Measurements from ENCODE around the gene HAAO. TPM values are rescaled to one million over a fixed set of nuclear protein-coding genes. Genes with fewer than 3 reads are reported as not detected.

HAAO gene
- total RNA-seq, 1 experiment from 2014 or later, result 47.5 TPM

DNA sequence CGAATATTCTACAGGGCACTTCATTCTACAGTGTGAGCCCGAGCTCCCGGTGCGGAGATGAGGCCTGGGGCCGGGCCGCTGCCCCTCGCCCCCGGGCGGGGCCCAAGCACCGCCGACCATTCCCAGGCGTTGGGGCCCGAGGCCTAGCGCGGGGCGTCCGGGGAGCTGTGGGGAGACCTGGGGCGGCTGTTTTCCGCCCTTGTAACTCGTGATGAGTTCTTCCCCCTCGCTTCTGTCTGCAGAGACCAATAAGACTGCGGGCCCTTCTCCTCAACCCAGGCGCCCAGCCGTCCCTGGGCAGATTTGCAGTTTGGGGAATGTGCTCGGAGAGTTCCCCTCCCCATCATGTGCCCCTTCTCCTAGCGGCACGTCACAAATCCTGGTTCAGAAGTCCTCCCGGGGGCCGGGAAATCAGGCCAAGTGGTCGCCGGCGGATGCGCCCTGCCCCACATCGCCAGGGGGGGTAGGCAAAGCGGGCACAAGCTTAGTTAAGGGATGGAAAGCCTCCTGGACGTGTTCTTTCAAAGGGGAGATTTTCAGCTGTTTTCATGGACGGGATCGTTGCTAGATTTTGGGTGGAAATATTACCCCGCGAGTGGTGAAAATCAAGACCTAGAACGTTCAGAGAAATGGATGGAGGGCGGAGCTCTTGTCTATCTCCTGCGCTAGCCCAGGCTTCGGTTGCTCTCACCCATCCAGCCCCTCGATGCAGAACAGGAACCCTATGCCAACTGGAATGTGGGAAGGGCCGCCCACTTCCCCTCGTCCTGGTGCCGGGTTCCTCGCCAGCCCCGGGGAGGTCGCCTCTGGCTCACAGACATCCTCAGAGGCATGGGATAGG, 18.8 kb upstream of the HAAO start:
- Mint-ChIP-seq H3K4me3 (ENCODE audit: unreplicated experiment) (peak overlapping the region; percentile 96), H3K36me3 (ENCODE audit: insufficient read depth, unreplicated experiment) (peaks cover 9% of the 10 kb centered on the region), H3K9me3 (ENCODE audit: unreplicated experiment) (no peaks in the 10 kb centered on the region), H3K27me3 (ENCODE audit: insufficient read depth, unreplicated experiment) (no peaks in the 10 kb centered on the region), H3K27ac (ENCODE audit: unreplicated experiment) (peak overlapping the region; percentile 94), H3K4me1 (ENCODE audit: low read depth, unreplicated experiment) (peaks cover 14% of the 10 kb centered on the region)
- POLR2A ChIA-PET, result interaction anchor here (0.5 to 1.8 kb wide), 6 partner anchors 17 to 785 kb away, joined by 3 to 11 read pairs (median 5); partner anchors contain the start of genes HAAO and THADA
- intact Hi-C loops (cut with micrococcal nuclease; ENCODE audit: unreplicated experiment), result loop anchor here (5.0 kb wide), 1 partner anchor 416 kb away; the partner anchor contains the start of gene ZFP36L2
- H3K9me3 ChIP-seq, result no peaks in the 10 kb centered on the region
- H3K27me3 ChIP-seq (replicated peaks; ENCODE audit: control insufficient read depth, insufficient read depth, low read length), result no peaks in the 10 kb centered on the region
- peak; percentile 57 to 71 for DNase-seq
- peak overlapping the region; percentile 80 for H3K4me3 ChIP-seq (ENCODE audit: low read depth, low read length)
- H3K4me1 ChIP-seq, result peaks cover 5% of the 10 kb centered on the region; the same call in 1 of the 2 replicates
- H3K36me3 ChIP-seq (ENCODE audit: control insufficient read depth, insufficient read depth, low read length), result no peaks in the 10 kb centered on the region
- TF ChIP-seq, protein P1, sequence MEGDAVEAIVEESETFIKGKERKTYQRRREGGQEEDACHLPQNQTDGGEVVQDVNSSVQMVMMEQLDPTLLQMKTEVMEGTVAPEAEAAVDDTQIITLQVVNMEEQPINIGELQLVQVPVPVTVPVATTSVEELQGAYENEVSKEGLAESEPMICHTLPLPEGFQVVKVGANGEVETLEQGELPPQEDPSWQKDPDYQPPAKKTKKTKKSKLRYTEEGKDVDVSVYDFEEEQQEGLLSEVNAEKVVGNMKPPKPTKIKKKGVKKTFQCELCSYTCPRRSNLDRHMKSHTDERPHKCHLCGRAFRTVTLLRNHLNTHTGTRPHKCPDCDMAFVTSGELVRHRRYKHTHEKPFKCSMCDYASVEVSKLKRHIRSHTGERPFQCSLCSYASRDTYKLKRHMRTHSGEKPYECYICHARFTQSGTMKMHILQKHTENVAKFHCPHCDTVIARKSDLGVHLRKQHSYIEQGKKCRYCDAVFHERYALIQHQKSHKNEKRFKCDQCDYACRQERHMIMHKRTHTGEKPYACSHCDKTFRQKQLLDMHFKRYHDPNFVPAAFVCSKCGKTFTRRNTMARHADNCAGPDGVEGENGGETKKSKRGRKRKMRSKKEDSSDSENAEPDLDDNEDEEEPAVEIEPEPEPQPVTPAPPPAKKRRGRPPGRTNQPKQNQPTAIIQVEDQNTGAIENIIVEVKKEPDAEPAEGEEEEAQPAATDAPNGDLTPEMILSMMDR (IDR thresholded peaks at IDR 0.05; ENCODE audit: insufficient read depth in 1 of 2, low read depth in 1 of 2, low read length in 1 of 2, severe bottlenecking in 1 of 2, unreplicated experiment in 1 of 2), result no peak
- TSS peak; percentile 15 for BruUV-seq (replicated peaks)
- CTCF ChIA-PET, result interaction anchor here (0.6 to 2.7 kb wide), 5 partner anchors 11 to 416 kb away, joined by 3 to 33 read pairs (median 7); partner anchors contain the start of genes HAAO and ZFP36L2

DNA sequence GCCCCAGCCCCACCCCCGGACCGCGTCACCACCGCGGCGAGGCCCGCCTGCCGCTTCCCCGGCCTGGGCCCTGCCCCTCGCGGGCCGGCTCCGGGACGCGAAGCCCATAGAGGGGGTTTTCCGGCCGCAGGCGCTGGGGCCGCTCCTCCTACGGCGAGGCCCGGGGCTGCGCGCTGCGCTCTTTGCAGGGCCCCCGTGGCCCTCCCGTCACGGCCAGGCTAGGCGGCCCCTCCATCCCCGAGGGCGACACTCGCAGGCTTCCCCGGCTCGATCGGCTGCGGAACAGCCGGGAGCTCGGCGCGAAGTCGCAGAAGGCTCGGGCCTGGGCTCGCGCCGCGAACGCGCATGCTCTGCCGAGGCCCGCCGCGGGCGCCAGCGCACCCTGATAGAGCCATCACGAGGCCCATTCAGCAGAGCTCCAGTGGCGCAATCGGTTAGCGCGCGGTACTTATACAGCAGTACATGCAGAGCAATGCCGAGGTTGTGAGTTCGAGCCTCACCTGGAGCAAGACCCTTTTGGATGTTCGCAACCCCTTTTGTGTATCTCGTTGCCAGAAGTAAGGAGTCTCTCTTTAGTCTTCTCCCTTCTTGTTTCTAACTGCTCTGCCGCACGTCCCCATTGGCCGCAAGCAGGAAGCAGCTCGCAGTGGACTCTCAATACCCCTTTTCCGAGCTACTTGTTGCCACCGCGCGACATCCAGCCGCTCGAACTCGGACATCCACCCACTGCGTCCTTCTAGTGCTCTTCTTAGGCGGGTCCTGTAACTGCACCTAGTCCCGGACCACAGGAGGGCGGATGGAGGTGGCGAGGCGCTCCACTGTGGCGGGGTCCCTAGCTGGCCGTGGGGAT, 18.0 kb upstream of the HAAO start:
- Mint-ChIP-seq H3K36me3 (ENCODE audit: insufficient read depth, unreplicated experiment) (peaks cover 9% of the 10 kb centered on the region), H3K27me3 (ENCODE audit: insufficient read depth, unreplicated experiment) (no peaks in the 10 kb centered on the region), H3K27ac (ENCODE audit: unreplicated experiment) (peak overlapping the region; percentile 94), H3K4me3 (ENCODE audit: unreplicated experiment) (peak overlapping the region; percentile 96), H3K9me3 (ENCODE audit: unreplicated experiment) (no peaks in the 10 kb centered on the region), H3K4me1 (ENCODE audit: low read depth, unreplicated experiment) (peaks cover 14% of the 10 kb centered on the region)
- H3K4me3 ChIP-seq (ENCODE audit: low read depth, low read length), result peak overlapping the region; percentile 80
- peaks cover 5% of the 10 kb centered on the region; the same call in 1 of the 2 replicates for H3K4me1 ChIP-seq
- TF ChIP-seq, protein P1 (IDR thresholded peaks at IDR 0.05; ENCODE audit: insufficient read depth in 1 of 2, low read depth in 1 of 2, low read length in 1 of 2, severe bottlenecking in 1 of 2, unreplicated experiment in 1 of 2), result peak in 1 of 2 experiments; percentile 3
- H3K36me3 ChIP-seq (ENCODE audit: control insufficient read depth, insufficient read depth, low read length), result no peaks in the 10 kb centered on the region
- no peaks in the 10 kb centered on the region for H3K27me3 ChIP-seq (replicated peaks; ENCODE audit: control insufficient read depth, insufficient read depth, low read length)
- ChIA-PET POLR2A (interaction anchor here (0.5 to 1.8 kb wide), 9 partner anchors 9 to 786 kb away, joined by 3 to 11 read pairs (median 4); partner anchors contain the start of genes HAAO, THADA and ZFP36L2), CTCF (interaction anchor here (0.6 to 2.7 kb wide), 7 partner anchors 10 to 417 kb away, joined by 3 to 33 read pairs (median 4); partner anchors contain the start of genes HAAO and ZFP36L2)
- DNase-seq, result peak; percentile 95 to 97
- intact Hi-C loops (cut with micrococcal nuclease; ENCODE audit: unreplicated experiment), result loop anchor here (5.0 kb wide), 1 partner anchor 417 kb away; the partner anchor contains the start of gene ZFP36L2
- BruUV-seq (replicated peaks), result TSS peak; percentile 33
- H3K9me3 ChIP-seq, result no peaks in the 10 kb centered on the region
